NCI-H2227 (cell line): ENCODE measurements around the gene USP43.

Experiments
- DNase-seq: peaks from one replicate; lab custom pipeline; 2025; ENCODE audit not compliant: unreplicated experiment; lab: John Stamatoyannopoulos, UW

Gene USP43

GRCh38 chr17:9702914-9703780 is 57.8 kb downstream of the USP43 start:
- DNase-seq = no peak

DNA sequence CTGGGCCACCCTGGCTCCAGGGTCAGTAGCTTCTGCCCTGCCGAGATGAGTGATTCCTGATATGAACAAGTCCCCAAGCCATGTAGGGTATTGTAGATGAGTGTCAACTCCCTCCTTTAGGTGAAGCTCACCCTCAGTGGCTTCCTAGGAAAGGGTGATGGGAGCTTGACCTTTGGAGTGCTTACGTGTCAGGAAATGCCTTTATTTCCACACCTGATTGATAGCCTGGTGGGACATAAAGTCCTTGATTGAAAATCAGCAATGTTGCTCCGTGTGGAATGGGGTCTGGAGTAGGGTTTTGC is 58.4 kb downstream of the USP43 start:
- no peak for DNase-seq

- no peak for DNase-seq
Measured at GRCh38 chr17:9705745-9706144, 60.4 kb downstream of the USP43 start.

DNA sequence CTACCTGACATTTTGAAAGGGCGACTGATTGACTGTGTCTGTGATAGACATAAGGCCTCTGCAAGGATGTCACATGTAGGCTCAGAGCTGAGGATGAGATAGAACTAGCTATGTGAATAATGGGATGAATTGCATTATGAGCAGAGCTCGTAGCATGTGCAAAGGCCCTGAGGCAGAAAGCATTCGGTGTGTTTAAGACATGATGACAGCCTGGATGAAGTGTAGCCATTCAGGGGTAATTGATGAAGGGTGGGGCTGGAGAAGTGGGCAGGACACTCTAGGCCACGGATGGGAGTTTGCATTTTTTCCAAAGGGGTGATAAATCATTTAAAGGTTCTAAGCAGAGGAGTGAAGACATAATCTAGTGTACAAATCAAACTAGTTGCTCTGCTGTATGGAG is 62.6 kb downstream of the USP43 start:
- no peak for DNase-seq

DNA sequence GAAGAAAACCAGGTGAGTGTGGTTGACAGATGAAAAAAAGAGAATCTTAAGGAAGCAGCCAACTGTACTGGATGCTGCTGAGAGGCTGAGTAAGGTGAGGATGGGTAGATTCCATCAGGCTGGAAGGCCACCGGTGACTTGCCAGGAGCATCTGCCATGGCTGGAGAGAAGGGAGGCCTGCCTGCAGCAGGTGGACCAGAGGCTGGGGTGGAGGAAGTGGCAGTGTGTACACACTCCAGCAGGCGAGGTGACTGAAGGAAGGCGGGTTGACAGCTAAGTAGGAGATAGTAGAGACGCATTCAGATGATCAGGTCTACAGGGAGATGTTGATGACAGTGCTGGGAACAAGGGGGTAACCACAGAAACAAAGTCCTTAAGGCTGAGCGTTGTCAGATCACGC is 69.5 kb downstream of the USP43 start:
- no peak for DNase-seq

DNA sequence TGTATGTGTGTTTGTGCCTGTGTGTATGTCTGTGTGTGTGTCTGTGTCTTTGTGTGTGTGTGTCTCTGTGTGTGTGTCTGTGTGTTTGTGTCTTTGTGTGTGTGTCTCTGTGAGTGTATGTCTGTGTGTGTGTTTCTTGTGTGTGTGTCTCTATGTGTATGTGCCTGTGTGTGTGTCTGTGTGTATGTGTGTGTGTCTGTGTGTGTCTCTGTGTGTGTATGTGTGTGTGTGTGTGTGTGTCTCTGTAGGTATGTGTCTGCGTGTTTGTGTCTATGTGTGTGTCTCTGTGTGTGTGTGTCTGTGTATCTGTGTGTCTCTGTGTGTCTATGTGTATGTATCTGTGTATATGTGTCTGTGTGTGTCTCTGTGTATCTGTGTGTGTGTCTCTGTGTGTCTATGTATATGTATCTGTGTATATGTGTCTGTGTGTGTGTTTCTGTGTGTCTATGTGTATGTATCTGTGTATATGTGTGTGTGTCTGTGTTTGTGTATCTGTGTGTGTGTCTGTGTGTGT is 70.2 kb downstream of the USP43 start:
- DNase-seq = no peak

- DNase-seq = no peak
Measured at GRCh38 chr17:9725575-9725974, 80.3 kb downstream of the USP43 start.

DNA sequence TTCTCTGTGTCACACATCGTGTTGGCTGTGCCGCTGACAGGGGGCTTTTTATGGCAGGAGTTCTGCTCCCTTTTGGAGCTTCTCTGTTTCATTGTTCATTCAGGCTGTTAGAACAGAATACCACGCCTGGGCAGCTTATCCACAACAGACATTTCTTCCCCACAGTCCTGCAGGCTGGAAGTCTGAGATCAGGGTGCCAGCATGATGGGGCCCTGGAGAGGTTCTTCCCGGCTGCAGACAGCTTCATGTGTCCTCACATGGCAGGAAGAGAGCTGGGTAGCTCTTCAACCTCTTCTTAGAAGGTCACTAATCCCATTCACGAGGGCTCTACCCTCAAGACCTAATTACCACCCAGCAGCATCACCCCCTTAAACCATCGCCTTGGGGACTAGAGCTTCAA is 81.0 kb downstream of the USP43 start:
- DNase-seq = no peak

DNA sequence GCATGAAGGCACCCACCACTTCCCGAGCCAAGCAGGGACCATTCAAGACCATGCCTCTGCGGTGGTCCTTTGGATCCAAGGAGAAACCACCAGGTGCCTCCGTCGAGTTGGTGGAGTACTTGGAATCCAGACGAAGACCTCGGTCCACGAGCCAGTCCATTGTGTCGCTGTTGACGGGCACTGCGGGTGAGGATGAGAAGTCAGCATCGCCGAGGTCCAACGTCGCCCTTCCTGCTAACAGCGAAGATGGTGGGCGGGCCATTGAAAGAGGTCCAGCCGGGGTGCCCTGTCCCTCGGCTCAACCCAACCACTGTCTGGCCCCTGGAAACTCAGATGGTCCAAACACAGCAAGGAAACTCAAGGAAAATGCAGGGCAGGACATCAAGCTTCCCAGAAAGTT is 82.7 kb downstream of the USP43 start:
- DNase-seq = no peak

DNA sequence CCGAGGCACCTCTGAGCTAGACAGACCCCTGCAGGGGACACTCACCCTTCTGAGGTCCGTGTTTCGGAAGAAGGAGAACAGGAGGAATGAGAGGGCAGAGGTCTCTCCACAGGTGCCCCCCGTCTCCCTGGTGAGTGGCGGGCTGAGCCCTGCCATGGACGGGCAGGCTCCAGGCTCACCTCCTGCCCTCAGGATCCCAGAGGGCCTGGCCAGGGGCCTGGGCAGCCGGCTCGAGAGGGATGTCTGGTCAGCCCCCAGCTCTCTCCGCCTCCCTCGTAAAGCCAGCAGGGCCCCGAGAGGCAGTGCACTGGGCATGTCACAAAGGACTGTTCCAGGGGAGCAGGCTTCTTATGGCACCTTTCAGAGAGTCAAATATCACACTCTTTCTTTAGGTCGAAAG is 83.2 kb downstream of the USP43 start:
- no peak for DNase-seq

- peak; percentile 25 for DNase-seq
Measured at GRCh38 chr17:9729034-9729650, 83.8 kb downstream of the USP43 start.

- no peak for DNase-seq
Measured at GRCh38 chr17:9729735-9730420, 84.6 kb downstream of the USP43 start.

- no peak for DNase-seq
Measured at GRCh38 chr17:9750524-9750923, 105.2 kb downstream of the USP43 start.

GRCh38 chr17:9755083-9755482 is 109.8 kb downstream of the USP43 start:
- DNase-seq = no peak

GRCh38 chr17:9760266-9760665 is 114.9 kb downstream of the USP43 start:
- DNase-seq = no peak

DNA sequence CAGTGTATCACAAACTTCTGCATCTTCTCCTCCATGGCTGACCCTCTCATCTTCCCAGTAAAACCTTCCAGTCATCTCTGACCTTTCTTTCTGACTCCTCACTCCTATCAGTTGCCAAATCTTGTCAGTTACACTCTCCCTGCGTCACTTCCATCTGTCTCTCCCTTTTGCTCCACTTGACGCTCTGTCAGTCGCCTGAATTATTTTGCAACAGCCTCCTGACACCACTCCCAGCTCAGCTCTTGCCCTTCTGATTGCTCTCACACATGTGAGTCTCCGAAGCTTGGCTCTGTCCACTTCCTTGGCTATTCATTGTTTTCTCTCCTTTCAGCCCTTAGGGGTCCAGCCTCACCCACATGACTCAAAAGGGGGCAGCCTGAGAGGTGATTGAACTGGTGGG is 118.3 kb downstream of the USP43 start:
- DNase-seq = no peak

GRCh38 chr17:9765322-9765721 is 120.0 kb downstream of the USP43 start:
- DNase-seq = no peak

DNA sequence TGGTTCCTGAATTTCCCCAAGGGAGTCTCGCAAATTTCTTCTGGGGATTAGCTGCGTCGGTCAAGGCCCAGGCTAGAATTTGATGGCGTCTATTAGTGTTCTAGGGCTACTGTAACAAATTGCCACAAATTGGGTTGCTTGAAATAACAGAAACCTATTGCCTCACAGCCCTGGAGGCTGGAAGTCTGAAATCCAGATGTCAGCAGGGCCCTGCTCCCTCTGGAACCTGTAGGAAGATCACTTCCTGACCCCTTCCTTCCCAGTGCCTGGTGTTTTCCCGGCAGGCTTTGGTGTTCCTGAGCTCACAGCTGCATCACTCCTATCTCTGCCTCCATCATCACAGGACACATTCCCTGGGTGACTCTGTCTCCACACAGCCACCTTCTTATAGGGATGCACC is 121.7 kb downstream of the USP43 start:
- no peak for DNase-seq

GRCh38 chr17:9767432-9767991 is 122.2 kb downstream of the USP43 start:
- DNase-seq = no peak

DNA sequence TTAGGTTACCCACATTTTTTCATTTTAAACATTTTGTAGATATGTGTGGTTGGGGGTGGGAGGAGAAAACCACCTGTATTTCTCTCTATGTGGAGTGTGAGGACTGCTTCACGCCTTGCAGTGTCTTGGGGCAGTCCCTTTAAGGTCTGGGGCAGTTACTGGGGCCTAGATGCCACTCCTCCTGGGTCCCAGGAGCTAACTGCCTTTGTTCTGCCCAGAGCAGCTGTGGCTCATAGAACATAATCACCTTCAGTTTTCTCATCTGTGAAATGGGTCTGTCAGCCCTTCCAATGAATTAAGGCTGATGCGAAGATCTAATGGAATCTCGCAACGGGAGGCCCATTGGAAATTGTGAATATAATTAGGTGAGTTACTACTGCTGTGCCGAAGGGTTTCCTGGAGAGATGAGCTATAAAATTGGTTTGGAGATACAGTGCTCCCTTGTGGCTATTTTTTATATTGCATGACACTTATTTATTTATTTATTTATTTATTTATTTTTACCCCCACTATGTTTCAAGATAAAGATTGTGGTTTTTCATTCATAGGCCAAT is 123.1 kb downstream of the USP43 start:
- no peak for DNase-seq

DNA sequence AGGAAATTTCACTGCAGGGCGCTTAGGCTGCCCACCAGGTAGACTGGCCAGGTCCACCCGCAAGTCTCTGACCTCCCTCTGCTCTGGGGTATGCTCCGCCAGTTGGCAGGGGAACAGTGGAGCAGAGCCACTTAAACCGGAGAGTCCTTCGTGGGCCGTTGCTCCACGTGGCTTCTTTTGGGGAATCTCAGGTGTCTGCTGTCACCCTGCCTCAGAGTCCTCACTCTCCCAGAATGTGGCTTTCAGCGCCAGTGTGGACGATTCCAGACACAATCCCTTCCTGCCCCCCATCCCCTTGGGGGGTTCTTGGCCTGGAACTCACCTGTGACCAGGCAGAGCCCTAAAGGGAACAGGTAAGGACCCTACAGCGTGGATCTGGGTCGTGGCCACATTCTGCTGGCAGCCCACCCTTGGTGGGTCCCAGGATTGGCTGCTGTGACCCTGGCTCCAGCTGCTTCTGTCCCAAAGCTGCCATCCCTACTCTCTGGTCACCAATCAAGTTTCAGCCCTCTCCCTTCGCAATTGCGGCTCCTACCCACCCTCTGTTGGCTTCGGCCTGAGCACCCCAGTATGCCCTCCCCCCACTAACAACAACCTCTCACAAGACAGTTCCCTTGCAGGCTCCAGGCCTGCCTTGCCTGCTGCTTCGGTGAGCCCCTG is 123.8 kb downstream of the USP43 start:
- no peak for DNase-seq
